ENCODE data around the gene NEK7.

NEK7 gene

DNA sequence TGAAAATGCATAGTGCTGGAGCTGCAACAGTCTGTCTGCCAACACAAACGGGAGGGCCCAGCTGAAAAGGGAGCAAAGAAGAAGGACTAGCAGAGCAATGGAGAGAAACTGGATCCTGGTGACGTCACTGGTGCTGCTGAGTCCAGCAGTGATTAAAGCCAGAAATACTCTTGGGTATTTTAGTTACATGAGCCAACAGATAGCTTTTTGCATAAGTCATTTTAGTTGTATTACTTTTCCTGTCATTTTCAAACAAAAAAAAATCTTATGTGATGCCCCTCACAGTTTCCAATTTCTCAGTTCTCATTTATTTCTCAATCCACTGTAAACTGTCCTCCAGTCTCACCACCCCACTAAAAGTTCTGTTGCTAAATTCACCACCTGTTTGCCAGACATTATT is 38.7 kb upstream of the NEK7 start:
- DNase-seq = peak; percentile 62 to 76
- Histone ChIP-seq H2BK120ac (ENCODE audit: insufficient read depth, low read length, poor library complexity) (no peak overlapping the region), H2AK5ac (ENCODE audit: low read length) (no peak overlapping the region), H2BK12ac (ENCODE audit: low read length) (no peak overlapping the region), H2BK5ac (ENCODE audit: low read depth, low read length, poor library complexity) (no peak overlapping the region), H4K91ac (ENCODE audit: low read depth, low read length) (no peak overlapping the region), H2AFZ (ENCODE audit: insufficient read depth, low read length, poor library complexity) (no peak overlapping the region), H3K36me3 (ENCODE audit: control insufficient read depth in 1 of 2, insufficient read depth in 2 of 2, low read length in 2 of 2) (no peaks in the 10 kb centered on the region), H3K23ac (ENCODE audit: low read length) (no peak overlapping the region), H3K79me1 (ENCODE audit: low read length) (peaks cover 4% of the 10 kb centered on the region), H3K4me2 (ENCODE audit: low read length) (no peak overlapping the region), H3K14ac (ENCODE audit: low read length) (no peak overlapping the region), H3K9me3 (ENCODE audit: insufficient read depth, low read depth, low read length) (no peaks in the 10 kb centered on the region), H3K18ac (ENCODE audit: low read length) (no peak overlapping the region), H3K9ac (ENCODE audit: low read length) (no peak overlapping the region), H4K8ac (ENCODE audit: low read depth, low read length) (no peak overlapping the region), H3K4me3 (ENCODE audit: low read depth, low read length) (no peak overlapping the region), H3K4ac (ENCODE audit: low read depth, low read length) (no peak overlapping the region), H3K27ac (ENCODE audit: low read depth, low read length) (no peak overlapping the region), H3K79me2 (ENCODE audit: control insufficient read depth, insufficient read depth, low read length, poor library complexity) (no peaks in the 10 kb centered on the region), H3K27me3 (ENCODE audit: insufficient read depth, low read length) (no peaks in the 10 kb centered on the region), H3K4me1 (ENCODE audit: control insufficient read depth in 1 of 2, insufficient read depth in 2 of 2, low read length in 2 of 2) (peaks cover 0 to 5% of the 10 kb centered on the region in 2 experiments), H4K12ac (ENCODE audit: low read depth, low read length) (no peak overlapping the region)
- no CpG with 5 or more reads among the region's 2 CpGs for WGBS (ENCODE audit: extremely low coverage, insufficient coverage, insufficient read length)

DNA sequence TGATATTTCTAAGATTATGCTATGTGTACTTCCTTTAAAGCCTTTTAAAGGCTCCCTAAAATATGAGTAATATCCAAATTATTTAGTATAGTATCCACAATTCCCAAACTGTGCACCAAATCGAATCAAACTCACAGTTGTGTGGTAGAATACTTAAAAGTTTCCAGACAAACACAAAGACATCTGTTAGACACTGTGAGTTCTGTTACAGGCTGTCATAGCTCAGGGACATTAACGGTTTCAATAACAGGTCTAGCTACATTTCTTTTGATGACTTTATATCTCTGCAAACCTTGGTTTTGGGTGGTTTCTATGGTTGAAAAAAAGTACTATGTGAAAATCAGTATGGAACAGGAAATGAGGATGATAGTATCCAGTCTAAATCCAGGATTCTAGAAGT is 36.9 kb upstream of the NEK7 start:
- Histone ChIP-seq H3K4me1 (ENCODE audit: control insufficient read depth in 1 of 2, insufficient read depth in 2 of 2, low read length in 2 of 2) (peaks cover 0 to 5% of the 10 kb centered on the region in 2 experiments), H3K27ac (ENCODE audit: low read depth, low read length) (peak overlapping the region; percentile 48), H2AFZ (ENCODE audit: insufficient read depth, low read length, poor library complexity) (no peak overlapping the region), H2BK5ac (ENCODE audit: low read depth, low read length, poor library complexity) (no peak overlapping the region), H3K4me3 (ENCODE audit: low read depth, low read length) (no peak overlapping the region), H3K18ac (ENCODE audit: low read length) (no peak overlapping the region), H2BK120ac (ENCODE audit: insufficient read depth, low read length, poor library complexity) (no peak overlapping the region), H3K9ac (ENCODE audit: low read length) (no peak overlapping the region), H3K36me3 (ENCODE audit: control insufficient read depth in 1 of 2, insufficient read depth in 2 of 2, low read length in 2 of 2) (no peaks in the 10 kb centered on the region), H3K4me2 (ENCODE audit: low read length) (no peak overlapping the region), H3K23ac (ENCODE audit: low read length) (no peak overlapping the region), H3K4ac (ENCODE audit: low read depth, low read length) (no peak overlapping the region), H3K79me2 (ENCODE audit: control insufficient read depth, insufficient read depth, low read length, poor library complexity) (no peaks in the 10 kb centered on the region), H3K27me3 (ENCODE audit: insufficient read depth, low read length) (no peaks in the 10 kb centered on the region), H2BK12ac (ENCODE audit: low read length) (no peak overlapping the region), H3K14ac (ENCODE audit: low read length) (no peak overlapping the region), H4K12ac (ENCODE audit: low read depth, low read length) (no peak overlapping the region), H4K91ac (ENCODE audit: low read depth, low read length) (no peak overlapping the region), H3K79me1 (ENCODE audit: low read length) (peaks cover 4% of the 10 kb centered on the region), H2AK5ac (ENCODE audit: low read length) (no peak overlapping the region), H4K8ac (ENCODE audit: low read depth, low read length) (no peak overlapping the region), H3K9me3 (ENCODE audit: insufficient read depth, low read depth, low read length) (no peaks in the 10 kb centered on the region)
- peak; percentile 22 to 75 for DNase-seq
- WGBS (ENCODE audit: extremely low coverage, insufficient coverage, insufficient read length) = no CpG with 5 or more reads among the region's 2 CpGs

DNA sequence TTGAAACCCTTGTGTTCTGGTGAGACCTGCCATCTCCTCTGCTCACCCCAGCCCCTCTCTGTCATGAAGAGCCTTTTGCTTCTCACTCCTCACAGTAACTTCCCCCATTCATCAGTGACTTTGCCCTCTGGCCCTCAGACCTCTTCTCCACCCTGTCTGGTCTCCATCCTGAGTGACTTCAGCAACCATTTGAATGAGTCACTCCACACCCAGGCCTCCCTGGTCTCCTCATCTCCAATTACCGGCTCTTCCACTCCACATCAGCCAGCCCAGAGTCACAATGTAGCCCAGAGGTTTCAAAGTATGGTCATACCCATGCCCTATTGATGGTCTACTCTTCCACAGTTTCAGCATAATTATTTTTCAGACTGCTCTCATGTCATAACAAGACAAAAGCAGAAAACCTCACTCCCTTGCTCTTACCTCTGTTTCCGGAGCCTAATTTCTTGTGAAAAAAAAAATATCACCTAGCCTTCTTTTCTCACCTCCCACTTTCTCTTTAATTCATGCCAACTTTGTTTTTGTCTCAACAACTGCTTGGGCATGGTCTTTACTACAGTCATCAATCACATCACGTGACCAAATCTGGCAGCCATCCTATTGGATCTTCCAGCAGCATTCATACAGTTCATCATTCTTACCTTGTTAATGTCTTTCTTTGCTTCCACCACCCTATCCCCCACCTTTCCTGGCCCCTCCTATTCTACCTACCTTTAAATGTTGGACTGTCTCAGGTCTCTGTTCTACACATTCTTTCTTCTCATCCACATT is 35.6 kb upstream of the NEK7 start:
- peaks cover 0 to 5% of the 10 kb centered on the region in 2 experiments for H3K4me1 ChIP-seq (ENCODE audit: control insufficient read depth in 1 of 2, insufficient read depth in 2 of 2, low read length in 2 of 2)
- no peak overlapping the region for H3K14ac ChIP-seq (ENCODE audit: low read length)
- peak; percentile 52 to 61 for DNase-seq
- H3K9me3 ChIP-seq (ENCODE audit: insufficient read depth, low read depth, low read length) = no peaks in the 10 kb centered on the region
- no peak overlapping the region for H3K18ac ChIP-seq (ENCODE audit: low read length)
- H3K27me3 ChIP-seq (ENCODE audit: insufficient read depth, low read length) = no peaks in the 10 kb centered on the region
- H3K4me2 ChIP-seq (ENCODE audit: low read length) = no peak overlapping the region
- H2AK5ac ChIP-seq (ENCODE audit: low read length) = no peak overlapping the region
- H2BK120ac ChIP-seq (ENCODE audit: insufficient read depth, low read length, poor library complexity) = peak overlapping the region; percentile 28
- no peak overlapping the region for H2BK5ac ChIP-seq (ENCODE audit: low read depth, low read length, poor library complexity)
- H4K12ac ChIP-seq (ENCODE audit: low read depth, low read length) = no peak overlapping the region
- H3K79me1 ChIP-seq (ENCODE audit: low read length) = peaks cover 4% of the 10 kb centered on the region
- peak overlapping the region; percentile 36 for H3K27ac ChIP-seq (ENCODE audit: low read depth, low read length)
- H3K4me3 ChIP-seq (ENCODE audit: low read depth, low read length) = no peak overlapping the region
- H2AFZ ChIP-seq (ENCODE audit: insufficient read depth, low read length, poor library complexity) = no peak overlapping the region
- no peak overlapping the region for H2BK12ac ChIP-seq (ENCODE audit: low read length)
- H3K4ac ChIP-seq (ENCODE audit: low read depth, low read length) = no peak overlapping the region
- no peak overlapping the region for H3K23ac ChIP-seq (ENCODE audit: low read length)
- H3K79me2 ChIP-seq (ENCODE audit: control insufficient read depth, insufficient read depth, low read length, poor library complexity) = no peaks in the 10 kb centered on the region
- peak overlapping the region; percentile 91 for H4K91ac ChIP-seq (ENCODE audit: low read depth, low read length)
- no peaks in the 10 kb centered on the region for H3K36me3 ChIP-seq (ENCODE audit: control insufficient read depth in 1 of 2, insufficient read depth in 2 of 2, low read length in 2 of 2)
- H4K8ac ChIP-seq (ENCODE audit: low read depth, low read length) = no peak overlapping the region
- no peak overlapping the region for H3K9ac ChIP-seq (ENCODE audit: low read length)
- no CpG with 5 or more reads among the region's 3 CpGs for WGBS (ENCODE audit: extremely low coverage, insufficient coverage, insufficient read length)

DNA sequence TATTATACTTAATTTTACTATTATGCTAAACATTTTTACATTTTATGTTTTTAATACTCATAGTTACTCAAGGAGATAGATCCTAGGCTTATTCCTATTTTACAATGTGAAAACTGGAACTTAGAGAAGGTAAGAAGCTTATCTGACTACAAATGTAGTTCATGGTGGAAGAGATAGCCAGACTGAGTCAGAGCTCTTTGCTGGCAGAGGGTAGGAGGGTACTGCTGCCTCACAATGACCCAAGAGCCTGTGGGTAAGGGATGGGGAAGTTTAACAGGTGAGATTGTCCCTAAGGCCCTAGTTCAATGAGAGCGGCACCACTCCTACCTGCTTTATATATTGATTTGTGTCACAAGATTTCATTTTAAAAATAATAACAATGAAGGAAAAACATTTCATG is 34.1 kb upstream of the NEK7 start:
- H3K27ac ChIP-seq (ENCODE audit: low read depth, low read length) = no peak overlapping the region
- no CpG with 5 or more reads among the region's 1 CpG for WGBS (ENCODE audit: extremely low coverage, insufficient coverage, insufficient read length)
- no peaks in the 10 kb centered on the region for H3K36me3 ChIP-seq (ENCODE audit: control insufficient read depth in 1 of 2, insufficient read depth in 2 of 2, low read length in 2 of 2)
- no peak overlapping the region for H4K12ac ChIP-seq (ENCODE audit: low read depth, low read length)
- H2BK12ac ChIP-seq (ENCODE audit: low read length) = no peak overlapping the region
- no peak overlapping the region for H3K9ac ChIP-seq (ENCODE audit: low read length)
- peak; percentile 14 to 20 for DNase-seq
- no peaks in the 10 kb centered on the region for H3K9me3 ChIP-seq (ENCODE audit: insufficient read depth, low read depth, low read length)
- no peak overlapping the region for H4K8ac ChIP-seq (ENCODE audit: low read depth, low read length)
- H3K4ac ChIP-seq (ENCODE audit: low read depth, low read length) = no peak overlapping the region
- no peak overlapping the region for H2AK5ac ChIP-seq (ENCODE audit: low read length)
- H4K91ac ChIP-seq (ENCODE audit: low read depth, low read length) = peak overlapping the region; percentile 39
- no peak overlapping the region for H3K4me3 ChIP-seq (ENCODE audit: low read depth, low read length)
- H3K27me3 ChIP-seq (ENCODE audit: insufficient read depth, low read length) = no peaks in the 10 kb centered on the region
- no peak overlapping the region for H3K23ac ChIP-seq (ENCODE audit: low read length)
- peak overlapping the region; percentile 35 for H3K14ac ChIP-seq (ENCODE audit: low read length)
- H3K79me2 ChIP-seq (ENCODE audit: control insufficient read depth, insufficient read depth, low read length, poor library complexity) = no peaks in the 10 kb centered on the region
- H3K18ac ChIP-seq (ENCODE audit: low read length) = no peak overlapping the region
- H2AFZ ChIP-seq (ENCODE audit: insufficient read depth, low read length, poor library complexity) = no peak overlapping the region
- no peak overlapping the region for H2BK5ac ChIP-seq (ENCODE audit: low read depth, low read length, poor library complexity)
- peaks cover 4% of the 10 kb centered on the region for H3K79me1 ChIP-seq (ENCODE audit: low read length)
- no peak overlapping the region for H3K4me2 ChIP-seq (ENCODE audit: low read length)
- peaks cover 0 to 8% of the 10 kb centered on the region in 2 experiments for H3K4me1 ChIP-seq (ENCODE audit: control insufficient read depth in 1 of 2, insufficient read depth in 2 of 2, low read length in 2 of 2)
- H2BK120ac ChIP-seq (ENCODE audit: insufficient read depth, low read length, poor library complexity) = peak overlapping the region; percentile 41
